OCI-LY7 (cell line): Measurements from ENCODE around the gene NOLC1.

Experiments used
- EZH2phosphoT487 ChIP-seq: fragments of 200-600 bp; sonication (generic); IDR thresholded peaks from 2 replicates; pipeline ENCODE4 v1.6.1; 2018; ENCODE audit warnings: low read depth, borderline replicate concordance, mild to moderate bottlenecking, mixed run types, antibody characterized with exemption, low read length, moderate library complexity, mixed read lengths
- TF ChIP-seq, protein P1 (sequence below): fragments of 200-600 bp; sonication (generic); conservative IDR thresholded peaks from 2 replicates; pipeline ENCODE4 v1.5.1; 2014; ENCODE audit warnings: mild to moderate bottlenecking, antibody characterized with exemption, low read length, moderate library complexity, mixed read lengths

DNA sequence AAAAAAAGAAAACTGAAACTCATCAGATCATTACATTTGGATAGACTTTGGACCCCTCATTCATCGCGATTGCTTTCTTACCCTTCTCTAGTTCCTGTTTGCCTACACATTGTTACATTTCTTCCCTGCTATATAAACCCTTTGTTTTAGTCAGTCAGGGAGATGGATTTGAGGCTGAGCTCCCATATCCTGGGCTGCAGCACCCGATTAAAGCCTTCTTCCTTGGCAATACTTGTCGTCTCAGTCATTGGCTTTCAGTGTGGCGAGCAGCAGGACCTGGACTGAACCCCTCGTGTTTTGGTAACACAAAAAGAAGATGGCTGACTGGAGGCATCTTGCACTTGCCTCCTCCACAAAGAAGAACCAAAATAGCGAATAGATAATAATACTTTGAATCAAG is 39.8 kb downstream of the NOLC1 start:
- TF ChIP-seq, protein P1, sequence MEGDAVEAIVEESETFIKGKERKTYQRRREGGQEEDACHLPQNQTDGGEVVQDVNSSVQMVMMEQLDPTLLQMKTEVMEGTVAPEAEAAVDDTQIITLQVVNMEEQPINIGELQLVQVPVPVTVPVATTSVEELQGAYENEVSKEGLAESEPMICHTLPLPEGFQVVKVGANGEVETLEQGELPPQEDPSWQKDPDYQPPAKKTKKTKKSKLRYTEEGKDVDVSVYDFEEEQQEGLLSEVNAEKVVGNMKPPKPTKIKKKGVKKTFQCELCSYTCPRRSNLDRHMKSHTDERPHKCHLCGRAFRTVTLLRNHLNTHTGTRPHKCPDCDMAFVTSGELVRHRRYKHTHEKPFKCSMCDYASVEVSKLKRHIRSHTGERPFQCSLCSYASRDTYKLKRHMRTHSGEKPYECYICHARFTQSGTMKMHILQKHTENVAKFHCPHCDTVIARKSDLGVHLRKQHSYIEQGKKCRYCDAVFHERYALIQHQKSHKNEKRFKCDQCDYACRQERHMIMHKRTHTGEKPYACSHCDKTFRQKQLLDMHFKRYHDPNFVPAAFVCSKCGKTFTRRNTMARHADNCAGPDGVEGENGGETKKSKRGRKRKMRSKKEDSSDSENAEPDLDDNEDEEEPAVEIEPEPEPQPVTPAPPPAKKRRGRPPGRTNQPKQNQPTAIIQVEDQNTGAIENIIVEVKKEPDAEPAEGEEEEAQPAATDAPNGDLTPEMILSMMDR: no peak
- no peak for TF ChIP-seq EZH2phosphoT487
